ENCODE results near the gene LMAN1.

Gene LMAN1

GRCh38 chr18:59383851-59384250, 24.8 kb upstream of the LMAN1 start:
- H3F3A ChIP-seq (ENCODE audit: insufficient read depth) = no peaks in the 10 kb centered on the region

GRCh38 chr18:59382383-59382782, 23.3 kb upstream of the LMAN1 start:
- Histone ChIP-seq H3K27me3 (ENCODE audit: low read length) (no peaks in the 10 kb centered on the region), H3K9ac (ENCODE audit: low read length) (no peak overlapping the region), H4K20me1 (ENCODE audit: low read depth, low read length) (no peaks in the 10 kb centered on the region), H3K4me3 (ENCODE audit: insufficient read depth, low read length, poor library complexity, severe bottlenecking) (no peak overlapping the region), H3F3A (ENCODE audit: insufficient read depth) (no peaks in the 10 kb centered on the region), H3K79me2 (ENCODE audit: insufficient read depth, low read length) (no peaks in the 10 kb centered on the region), H3K36me3 (ENCODE audit: low read length) (no peaks in the 10 kb centered on the region), H3K4me2 (ENCODE audit: low read depth, low read length, poor library complexity, severe bottlenecking) (no peak overlapping the region), H3K27ac (ENCODE audit: low read depth, low read length) (no peak overlapping the region), H3K9me3 (ENCODE audit: insufficient read depth, low read length) (no peaks in the 10 kb centered on the region), H3K9me2 (replicated peaks; ENCODE audit: insufficient read depth, low read length) (no peaks in the 10 kb centered on the region), H2AFZ (ENCODE audit: low read depth, low read length, severe bottlenecking) (no peak overlapping the region)
- TF ChIP-seq CTCF (IDR thresholded peaks at IDR 0.05; ENCODE audit: insufficient read depth, low read length, poor library complexity, severe bottlenecking) (no peak), EZH2phosphoT487 (conservative IDR thresholded peaks at IDR 0.05; ENCODE audit: low read length) (no peak)

More at GRCh38 chr18:59383851-59384250, 24.8 kb upstream of the LMAN1 start:
- Histone ChIP-seq H3K4me2 (ENCODE audit: low read depth, low read length, poor library complexity, severe bottlenecking) (no peak overlapping the region), H2AFZ (ENCODE audit: low read depth, low read length, severe bottlenecking) (no peak overlapping the region), H3K27me3 (ENCODE audit: low read length) (no peaks in the 10 kb centered on the region), H3K9me2 (replicated peaks; ENCODE audit: insufficient read depth, low read length) (no peaks in the 10 kb centered on the region), H3K9me3 (ENCODE audit: insufficient read depth, low read length) (no peaks in the 10 kb centered on the region), H3K79me2 (ENCODE audit: insufficient read depth, low read length) (no peaks in the 10 kb centered on the region), H3K36me3 (ENCODE audit: low read length) (no peaks in the 10 kb centered on the region), H3K27ac (ENCODE audit: low read depth, low read length) (no peak overlapping the region), H3K4me3 (ENCODE audit: insufficient read depth, low read length, poor library complexity, severe bottlenecking) (no peak overlapping the region), H3K9ac (ENCODE audit: low read length) (no peak overlapping the region), H4K20me1 (ENCODE audit: low read depth, low read length) (no peaks in the 10 kb centered on the region)
- no peak for TF ChIP-seq EZH2phosphoT487 (conservative IDR thresholded peaks at IDR 0.05; ENCODE audit: low read length)
- TF ChIP-seq CTCF (IDR thresholded peaks at IDR 0.05; ENCODE audit: insufficient read depth, low read length, poor library complexity, severe bottlenecking) = no peak

GRCh38 chr18:59381949-59382348, 22.9 kb upstream of the LMAN1 start:
- Histone ChIP-seq H2AFZ (ENCODE audit: low read depth, low read length, severe bottlenecking) (no peak overlapping the region), H3F3A (ENCODE audit: insufficient read depth) (no peaks in the 10 kb centered on the region), H3K27ac (ENCODE audit: low read depth, low read length) (no peak overlapping the region), H3K9me2 (replicated peaks; ENCODE audit: insufficient read depth, low read length) (no peaks in the 10 kb centered on the region), H3K4me3 (ENCODE audit: insufficient read depth, low read length, poor library complexity, severe bottlenecking) (no peak overlapping the region), H3K79me2 (ENCODE audit: insufficient read depth, low read length) (no peaks in the 10 kb centered on the region), H3K36me3 (ENCODE audit: low read length) (no peaks in the 10 kb centered on the region), H3K27me3 (ENCODE audit: low read length) (no peaks in the 10 kb centered on the region), H3K4me2 (ENCODE audit: low read depth, low read length, poor library complexity, severe bottlenecking) (no peak overlapping the region), H3K9ac (ENCODE audit: low read length) (no peak overlapping the region), H4K20me1 (ENCODE audit: low read depth, low read length) (no peaks in the 10 kb centered on the region), H3K9me3 (ENCODE audit: insufficient read depth, low read length) (no peaks in the 10 kb centered on the region)
- no peak for TF ChIP-seq EZH2phosphoT487 (conservative IDR thresholded peaks at IDR 0.05; ENCODE audit: low read length)
- TF ChIP-seq CTCF (IDR thresholded peaks at IDR 0.05; ENCODE audit: insufficient read depth, low read length, poor library complexity, severe bottlenecking) = no peak

All from SU-DHL-6 (cell line).